Keratinocyte (primary cell): ENCODE results near the gene EME2. TPM values are rescaled to one million over a fixed set of nuclear protein-coding genes. Genes with fewer than 3 reads are reported as not detected.

ENCODE experiments used
- DNase-seq: peaks from one replicate; pipeline ENCODE4 v3.0.0-alpha.2; 2011; ENCODE audit warnings: low read depth, missing footprints, low spot score
- FAIRE-seq: peaks from 2 replicates; lab custom pipeline; 2011; peaks lifted over from hg19 to GRCh38; lab: Jason Lieb, UNC
- H2AFZ ChIP-seq: 2 replicates; pipeline ENCODE4 v1.6.0; 2012; ENCODE audit warnings: low read length, control low read depth, inconsistent platforms; ENCODE audit not compliant: control insufficient read depth
- H3K27ac ChIP-seq: 2 replicates; pipeline ENCODE4 v1.5.1; 2011; ENCODE audit warnings: low read length; ENCODE audit not compliant: control insufficient read depth, insufficient read depth
- H3K27me3 ChIP-seq: 3 replicates; pipeline ENCODE4 v1.6.0; 2011; ENCODE audit warnings: low read length; ENCODE audit not compliant: control insufficient read depth, insufficient read depth; ENCODE audit errors: extremely low read depth
- H3K36me3 ChIP-seq, 2 experiments: 2 replicates in 1 of 2; 3 replicates in 1 of 2; pipeline ENCODE4 v1.5.1; 2011; ENCODE audit warnings: low read length in 2 of 2, mild to moderate bottlenecking in 1 of 2; ENCODE audit not compliant: control insufficient read depth in 2 of 2, insufficient read depth in 2 of 2; ENCODE audit errors: extremely low read depth in 1 of 2
- H3K4me1 ChIP-seq: 3 replicates; pipeline ENCODE4 v1.5.1; 2011; ENCODE audit warnings: low read length; ENCODE audit not compliant: control insufficient read depth, insufficient read depth; ENCODE audit errors: extremely low read depth
- H3K4me2 ChIP-seq: 3 replicates; pipeline ENCODE4 v1.6.0; 2011; ENCODE audit warnings: low read depth, low read length; ENCODE audit not compliant: control insufficient read depth, insufficient read depth; ENCODE audit errors: extremely low read depth
- H3K4me3 ChIP-seq, 3 experiments: fragments of 200-600 bp in 1 of 3; sonication (generic) in 1 of 3; 2 replicates in 2 of 3; 3 replicates in 1 of 3; pipeline ENCODE4 v1.5.1; 2011 to 2016; ENCODE audit warnings: low read length in 3 of 3, mild to moderate bottlenecking in 3 of 3, control low read depth in 2 of 3, inconsistent platforms in 1 of 3, low read depth in 1 of 3, mixed read lengths in 1 of 3, mixed run types in 1 of 3, moderate library complexity in 1 of 3; ENCODE audit not compliant: control insufficient read depth in 2 of 3, insufficient read depth in 2 of 3; ENCODE audit errors: extremely low read depth in 1 of 3
- H3K79me2 ChIP-seq: 2 replicates; pipeline ENCODE4 v1.6.0; 2012; ENCODE audit warnings: low read length; ENCODE audit not compliant: control insufficient read depth, insufficient read depth
- H3K9ac ChIP-seq: 3 replicates; pipeline ENCODE4 v1.6.0; 2011; ENCODE audit warnings: low read length; ENCODE audit not compliant: control insufficient read depth, insufficient read depth; ENCODE audit errors: extremely low read depth
- H3K9me1 ChIP-seq: 3 replicates; pipeline ENCODE4 v1.6.0; 2011; ENCODE audit warnings: low read length; ENCODE audit not compliant: control insufficient read depth, insufficient read depth; ENCODE audit errors: extremely low read depth
- H3K9me3 ChIP-seq: 2 replicates; pipeline ENCODE4 v1.5.1; 2012; ENCODE audit warnings: low read depth, low read length; ENCODE audit not compliant: control insufficient read depth
- H4K20me1 ChIP-seq: 3 replicates; pipeline ENCODE4 v1.6.0; 2011; ENCODE audit warnings: low read length; ENCODE audit not compliant: control insufficient read depth, insufficient read depth; ENCODE audit errors: extremely low read depth
- EZH2 ChIP-seq: IDR thresholded peaks from one replicate; pipeline ENCODE4 v1.6.1; 2012; ENCODE audit warnings: inconsistent platforms, mild to moderate bottlenecking, low read length, moderate library complexity
- dilution Hi-C: fragments of 300-500 bp; cut with MboI; formaldehyde crosslinking; loops from one replicate; pipeline ENCODE4 v1.7.0; 2020; ENCODE audit warnings: low sequenced_read_pairs; ENCODE audit not compliant: extremely low pct_ligation_motif_present
- polyA plus RNA-seq, 5 experiments: library from polyadenylated mRNA; depleted of rRNA in 3 of 5; stranded (reverse) in 3 of 5; stranded (forward) in 1 of 5; unstranded in 1 of 5; fragments of >200 nt; gene quantifications; 1 replicate in 1 of 5; 2 replicates in 3 of 5; 3 replicates in 1 of 5; pipeline versions ENCODE4 v1.2.1 to v1.2.3, GENCODE V29; 2011 to 2012; ENCODE audit warnings: missing spikeins in 2 of 5, low read depth in 1 of 5, low replicate concordance in 1 of 5
- TF ChIP-seq, protein P1 (sequence below), 3 experiments: IDR thresholded peaks in 1 of 3; conservative IDR thresholded peaks in 1 of 3; optimal IDR thresholded peaks in 1 of 3; 2 replicates in 2 of 3; 3 replicates in 1 of 3; pipeline versions ENCODE3 to v1.5.1; 2011; ENCODE audit warnings: low read length in 3 of 3, mild to moderate bottlenecking in 3 of 3, moderate library complexity in 2 of 3, control low read depth in 1 of 3, inconsistent platforms in 1 of 3; ENCODE audit not compliant: insufficient read depth in 2 of 3; ENCODE audit errors: extremely low read depth in 1 of 3

EME2 gene
- polyA plus RNA-seq, 1 donor (not counting 4 experiments of a cell fraction or from before 2014, with no cell fraction given) = 6.3 TPM

DNA sequence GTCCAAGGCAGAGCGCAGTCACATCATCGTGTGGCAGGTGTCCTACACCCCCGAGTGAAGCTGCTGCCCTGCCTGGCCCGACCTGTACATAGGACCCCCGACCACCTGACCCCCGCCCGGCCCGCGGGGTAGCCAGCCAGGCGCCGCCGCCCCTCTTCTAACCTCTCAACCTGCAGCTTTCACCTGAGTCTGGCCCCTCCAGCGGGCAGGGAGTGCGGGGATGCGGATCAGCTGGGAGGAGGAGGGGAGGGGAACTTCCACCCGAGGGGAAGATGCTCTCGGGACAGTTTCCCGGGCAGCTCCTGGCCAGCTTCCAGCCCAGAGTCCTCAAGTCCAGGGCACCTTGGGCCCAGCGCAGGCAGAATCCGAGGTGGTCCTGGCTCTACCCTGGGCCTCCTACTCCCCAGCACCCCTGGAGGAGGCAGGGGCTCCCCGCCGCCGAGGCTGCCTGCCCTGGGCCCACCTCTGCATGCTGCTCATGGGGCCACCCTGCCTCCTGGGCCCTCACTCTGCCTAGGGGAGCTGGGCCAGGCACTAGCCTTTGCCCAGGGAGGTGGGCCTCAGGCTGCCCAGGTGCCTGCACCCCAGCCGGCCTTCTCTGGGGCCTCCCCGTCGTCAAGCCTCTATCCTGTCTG is 3.7 kb upstream of the EME2 start:
- Histone ChIP-seq H3K27me3 (no peaks in the 10 kb centered on the region), H2AFZ (no peak overlapping the region), H3K9me1 (no peaks in the 10 kb centered on the region), H3K9me3 (no peaks in the 10 kb centered on the region), H3K27ac (no peak overlapping the region), H4K20me1 (no peaks in the 10 kb centered on the region), H3K4me2 (no peak overlapping the region), H3K4me1 (peaks cover 14% of the 10 kb centered on the region), H3K36me3 (peaks cover 3 to 19% of the 10 kb centered on the region in 2 experiments), H3K79me2 (peaks cover 16% of the 10 kb centered on the region), H3K4me3 (no peak overlapping the region), H3K9ac (no peak overlapping the region)
- DNase-seq (no peak), FAIRE-seq (no peak)
- dilution Hi-C loops = no loop called here
- no peak for TF ChIP-seq EZH2
- TF ChIP-seq, protein P1, sequence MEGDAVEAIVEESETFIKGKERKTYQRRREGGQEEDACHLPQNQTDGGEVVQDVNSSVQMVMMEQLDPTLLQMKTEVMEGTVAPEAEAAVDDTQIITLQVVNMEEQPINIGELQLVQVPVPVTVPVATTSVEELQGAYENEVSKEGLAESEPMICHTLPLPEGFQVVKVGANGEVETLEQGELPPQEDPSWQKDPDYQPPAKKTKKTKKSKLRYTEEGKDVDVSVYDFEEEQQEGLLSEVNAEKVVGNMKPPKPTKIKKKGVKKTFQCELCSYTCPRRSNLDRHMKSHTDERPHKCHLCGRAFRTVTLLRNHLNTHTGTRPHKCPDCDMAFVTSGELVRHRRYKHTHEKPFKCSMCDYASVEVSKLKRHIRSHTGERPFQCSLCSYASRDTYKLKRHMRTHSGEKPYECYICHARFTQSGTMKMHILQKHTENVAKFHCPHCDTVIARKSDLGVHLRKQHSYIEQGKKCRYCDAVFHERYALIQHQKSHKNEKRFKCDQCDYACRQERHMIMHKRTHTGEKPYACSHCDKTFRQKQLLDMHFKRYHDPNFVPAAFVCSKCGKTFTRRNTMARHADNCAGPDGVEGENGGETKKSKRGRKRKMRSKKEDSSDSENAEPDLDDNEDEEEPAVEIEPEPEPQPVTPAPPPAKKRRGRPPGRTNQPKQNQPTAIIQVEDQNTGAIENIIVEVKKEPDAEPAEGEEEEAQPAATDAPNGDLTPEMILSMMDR (optimal IDR thresholded peaks at IDR 0.05 in 1 of 3, IDR thresholded peaks at IDR 0.05 in 1 of 3, conservative IDR thresholded peaks at IDR 0.05 in 1 of 3; ENCODE audit: extremely low read depth in 1 of 3, insufficient read depth in 2 of 3, low read length in 3 of 3) = no peak

DNA sequence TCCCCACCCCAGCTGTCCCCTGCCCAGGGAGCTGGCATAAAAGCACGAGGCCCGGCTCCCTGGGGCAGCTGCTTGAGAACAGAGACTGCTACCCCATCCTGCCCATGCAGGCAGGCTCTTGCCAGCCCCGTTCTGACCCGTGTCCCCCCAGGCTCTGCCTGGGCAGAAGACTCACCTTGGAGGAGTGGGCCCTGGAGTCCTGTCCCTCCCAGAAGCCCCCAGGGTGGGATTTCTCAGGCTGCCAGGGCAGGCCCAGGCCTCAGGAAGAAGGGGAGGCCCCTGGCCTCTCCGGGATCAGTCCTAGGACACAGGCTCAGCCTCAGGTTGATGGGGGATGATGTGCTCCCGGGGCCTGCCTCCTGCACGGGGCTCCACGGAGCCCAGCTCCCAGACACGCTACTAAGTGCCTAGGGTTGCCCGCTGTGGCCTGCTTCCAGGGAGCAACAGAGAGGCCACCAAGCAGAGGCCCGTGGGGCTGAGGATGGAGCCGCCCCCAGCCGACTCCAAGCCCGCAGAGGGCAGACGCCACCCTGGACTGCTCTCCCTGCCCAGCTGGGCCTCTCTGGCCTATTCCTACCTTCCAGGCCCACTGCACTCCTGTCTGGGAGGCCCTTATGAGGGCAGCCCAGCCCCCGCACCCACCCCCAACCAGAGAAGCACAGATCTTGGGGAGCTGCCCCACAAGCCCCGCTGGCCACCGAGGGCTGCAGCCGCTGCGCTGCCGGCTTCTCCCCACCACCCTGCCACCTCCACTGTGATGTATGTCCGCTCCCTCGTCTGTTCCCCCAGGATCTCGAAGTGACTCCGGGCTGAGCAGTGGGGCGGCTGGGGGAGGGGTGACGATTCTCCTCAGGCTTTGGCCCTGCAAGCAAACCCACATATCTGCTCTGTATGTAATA is 3.0 kb upstream of the EME2 start:
- no peak overlapping the region for H2AFZ ChIP-seq
- no peaks in the 10 kb centered on the region for H4K20me1 ChIP-seq
- peaks cover 24% of the 10 kb centered on the region for H3K79me2 ChIP-seq
- dilution Hi-C loops = no loop called here
- H3K27ac ChIP-seq = no peak overlapping the region
- no peaks in the 10 kb centered on the region for H3K27me3 ChIP-seq
- FAIRE-seq (no peak), DNase-seq (no peak)
- H3K36me3 ChIP-seq = peaks cover 3 to 14% of the 10 kb centered on the region in 2 experiments
- no peaks in the 10 kb centered on the region for H3K9me3 ChIP-seq
- H3K4me3 ChIP-seq = no peak overlapping the region
- TF ChIP-seq, protein P1 (optimal IDR thresholded peaks at IDR 0.05 in 1 of 3, IDR thresholded peaks at IDR 0.05 in 1 of 3, conservative IDR thresholded peaks at IDR 0.05 in 1 of 3; ENCODE audit: extremely low read depth in 1 of 3, insufficient read depth in 2 of 3, low read length in 3 of 3) = no peak
- TF ChIP-seq EZH2 = no peak
- no peak overlapping the region for H3K9ac ChIP-seq
- H3K9me1 ChIP-seq = no peaks in the 10 kb centered on the region
- H3K4me1 ChIP-seq = peaks cover 20% of the 10 kb centered on the region
- no peak overlapping the region for H3K4me2 ChIP-seq
